HS-27A (cell line): ENCODE results near the gene ZNF486.
"Not testable (repeated sequence)": the region's sequence is repeated elsewhere in the genome, so short reads cannot be mapped to it uniquely, and the experiment has no call there.

Experiments
- DNase-seq: peaks from one replicate; pipeline ENCODE4 v3.0.0-alpha.2; 2012; ENCODE audit warnings: low read depth, missing footprints

The ZNF486 gene

DNA sequence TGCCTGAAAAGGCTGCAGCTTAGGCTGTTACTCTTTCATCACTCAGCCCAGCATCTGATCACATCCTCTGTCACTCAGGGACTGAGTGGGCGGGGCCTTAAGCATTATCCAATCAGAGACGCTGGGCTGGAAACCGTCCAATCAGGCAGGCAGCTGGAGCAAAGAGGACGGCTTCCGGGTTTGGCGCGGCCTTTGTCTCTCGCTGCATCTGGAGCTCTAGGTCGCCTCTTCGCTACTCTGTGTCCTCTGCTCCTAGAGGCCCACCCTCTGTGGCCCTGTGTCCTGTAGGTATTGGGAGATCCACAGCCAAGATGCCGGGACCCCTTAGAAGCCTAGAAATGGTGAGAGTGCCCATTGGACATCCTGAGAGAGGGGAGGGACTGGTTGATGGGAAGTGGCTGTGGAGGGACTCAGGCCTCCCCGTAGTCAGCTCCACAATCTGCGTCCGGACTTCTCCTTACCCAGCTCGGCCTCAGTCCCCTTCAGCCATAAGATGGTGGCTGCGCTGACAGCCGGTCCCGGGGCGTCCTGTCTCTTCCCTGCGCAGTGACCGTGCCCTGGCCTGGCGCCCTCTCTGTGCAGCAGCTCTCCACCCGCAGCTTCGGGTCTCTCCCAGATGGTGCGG, at the start of gene ZNF486:
Gene ZNF486 (plus strand): TSS at position 195 of the 625 bp plus-strand sequence. CDS start 117 bp downstream, at position 312.
- peak; percentile 23 for DNase-seq

DNA sequence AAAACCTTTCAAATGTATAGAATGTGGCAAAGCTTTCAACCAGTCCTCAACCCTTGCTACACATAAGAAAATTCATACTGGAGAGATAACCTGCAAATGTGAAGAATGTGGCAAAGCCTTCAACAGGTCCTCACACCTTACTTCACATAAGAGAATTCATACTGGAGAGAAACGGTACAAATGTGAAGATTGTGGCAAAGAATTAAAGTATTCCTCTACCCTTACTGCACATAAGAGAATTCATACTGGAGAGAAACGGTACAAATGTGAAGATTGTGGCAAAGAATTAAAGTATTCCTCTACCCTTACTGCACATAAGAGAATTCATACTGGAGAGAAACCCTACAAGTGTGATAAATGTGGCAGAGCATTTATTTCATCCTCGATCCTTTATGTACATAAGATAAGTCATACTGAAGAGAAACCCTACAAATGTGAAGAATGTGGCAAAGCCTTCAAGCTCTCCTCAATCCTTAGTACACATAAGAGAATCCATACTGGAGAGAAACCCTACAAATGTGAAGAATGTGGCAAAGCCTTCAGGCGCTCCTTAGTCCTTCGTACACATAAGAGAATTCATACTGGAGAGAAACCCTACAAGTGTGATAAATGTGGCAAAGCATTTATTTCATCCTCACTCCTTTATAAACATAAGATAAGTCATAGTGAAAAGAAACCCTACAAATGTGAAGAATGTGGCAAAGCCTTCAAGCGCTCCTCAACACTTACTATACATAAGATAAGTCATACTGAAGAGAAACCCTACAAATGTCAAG, 48.8 kb upstream of the ZNF486 start:
- DNase-seq = not testable (repeated sequence)

DNA sequence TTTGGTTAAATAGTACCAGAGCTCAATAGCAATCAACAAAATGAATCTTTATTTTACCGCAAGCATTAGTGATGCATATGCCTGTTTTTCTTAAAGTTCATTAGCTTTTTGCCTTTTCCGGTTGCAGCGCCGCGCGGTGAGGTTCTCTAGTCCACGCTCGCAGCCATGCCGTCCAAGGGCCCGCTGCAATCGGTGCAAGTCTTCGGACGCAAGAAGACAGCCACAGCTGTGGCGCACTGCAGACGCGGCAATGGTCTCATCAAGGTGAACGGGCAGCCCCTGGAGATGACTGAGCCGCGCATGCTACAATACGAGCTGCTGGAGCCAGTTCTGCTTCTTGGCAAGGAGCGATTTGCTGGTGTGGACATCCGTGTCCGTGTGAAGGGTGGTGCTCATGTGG, 42.1 kb upstream of the ZNF486 start:
- DNase-seq = no peak

- not testable (repeated sequence) for DNase-seq
These were observed 34.1 kb upstream of the ZNF486 start for GRCh38 chr19:20132933-20133332.

DNA sequence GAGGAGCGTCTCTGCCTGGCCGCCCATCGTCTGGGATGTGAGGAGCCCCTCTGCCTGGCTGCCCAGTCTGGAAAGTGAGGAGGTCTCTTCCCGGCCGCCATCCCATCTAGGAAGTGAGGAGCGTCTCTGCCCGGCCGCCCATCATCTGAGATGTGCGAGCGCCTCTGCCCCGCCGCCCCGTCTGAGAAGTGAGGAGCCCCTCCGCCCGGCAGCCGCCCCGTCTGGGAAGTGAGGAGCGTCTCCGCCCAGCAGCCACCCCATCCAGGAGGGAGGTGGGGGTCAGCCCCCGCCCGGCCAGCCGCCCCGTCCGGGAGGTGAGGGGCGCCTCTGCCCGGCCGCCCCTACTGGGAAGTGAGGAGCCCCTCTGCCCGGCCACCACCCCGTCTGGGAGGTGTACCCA, 29.3 kb upstream of the ZNF486 start:
- not testable (repeated sequence) for DNase-seq

DNA sequence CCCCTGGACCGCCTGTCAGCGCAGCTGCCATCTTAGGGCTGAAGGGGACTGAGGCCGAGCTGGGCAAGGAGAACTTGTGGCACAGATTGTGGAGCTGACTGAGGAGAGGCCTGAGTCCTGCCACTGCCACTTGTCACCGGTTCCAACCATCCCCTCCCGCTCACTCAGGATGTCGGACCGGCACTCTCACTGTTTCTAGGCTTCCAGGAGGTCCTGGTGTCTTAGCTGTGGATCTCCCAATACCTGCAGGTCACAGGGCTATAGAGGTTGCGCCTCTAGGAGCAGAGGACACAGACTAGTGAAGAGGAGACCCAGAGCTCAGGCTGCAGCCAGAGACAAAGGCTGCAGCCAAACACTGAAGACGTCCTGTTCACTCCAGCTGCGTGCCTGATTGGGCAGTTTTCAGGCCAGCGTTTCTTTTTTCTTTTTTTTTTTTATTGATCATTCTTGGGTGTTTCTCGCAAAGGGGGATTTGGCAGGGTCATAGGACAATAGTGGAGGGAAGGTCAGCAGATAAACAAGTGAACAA, 15.3 kb upstream of the ZNF486 start:
- no peak for DNase-seq

GRCh38 chr19:20152506-20152905, 14.5 kb upstream of the ZNF486 start:
- not testable (repeated sequence) for DNase-seq

DNA sequence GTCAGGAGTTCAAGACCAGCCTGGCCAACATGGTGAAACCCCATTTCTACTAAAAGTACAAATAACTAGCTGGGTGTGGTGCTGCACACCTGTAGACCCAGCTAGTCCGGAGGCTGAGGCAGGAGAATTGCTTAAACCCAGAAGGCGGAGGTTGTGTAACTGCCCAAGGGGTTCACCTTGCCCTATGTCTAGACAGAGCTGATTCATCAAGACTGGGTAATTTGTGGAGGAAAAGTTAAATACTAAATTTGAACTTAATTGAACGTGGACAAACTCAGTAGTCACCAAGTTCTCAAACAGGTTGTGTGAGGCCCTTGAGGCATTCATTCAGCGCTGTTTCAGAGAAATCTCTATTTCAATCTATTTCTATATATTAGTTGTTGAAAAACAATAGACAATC, 13.7 kb upstream of the ZNF486 start:
- no peak for DNase-seq

DNA sequence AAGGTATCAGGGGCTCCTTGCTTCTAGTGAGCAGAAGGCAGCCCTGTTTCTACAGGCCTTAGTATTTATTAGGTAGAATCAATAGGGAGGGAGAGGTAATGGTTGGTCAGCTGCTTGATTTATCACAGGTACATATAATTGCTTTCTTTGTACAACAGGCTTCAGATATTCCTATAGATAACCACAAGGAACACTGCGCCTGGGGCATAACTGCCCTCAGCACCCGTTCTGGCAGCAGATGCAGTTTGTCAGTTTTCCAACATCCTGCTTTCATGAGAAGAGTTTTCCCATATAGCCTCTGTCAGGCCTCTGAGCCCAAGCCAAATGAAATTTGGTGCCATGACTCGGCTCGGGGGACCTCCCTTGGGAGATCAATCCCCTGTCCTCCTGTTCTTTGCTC, 12.4 kb upstream of the ZNF486 start:
- no peak for DNase-seq

DNA sequence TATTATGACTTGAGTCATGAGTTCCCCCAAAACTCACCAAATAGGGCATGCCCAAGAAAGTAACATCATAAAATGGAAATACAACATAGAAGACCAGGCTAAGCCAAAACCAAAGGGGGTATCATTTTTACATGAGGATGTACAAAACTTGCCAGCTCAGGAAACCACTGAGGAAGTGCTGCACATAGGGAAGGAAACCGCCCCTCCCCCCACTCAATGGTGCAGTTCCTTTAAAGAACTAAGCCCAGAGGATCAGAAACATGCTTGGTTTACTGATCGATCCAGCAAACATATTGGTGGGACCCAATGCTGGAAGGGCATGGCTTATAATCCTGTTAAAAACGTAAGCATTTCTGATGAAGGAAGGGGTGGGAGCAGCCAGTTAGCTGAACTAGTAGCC, 4.2 kb upstream of the ZNF486 start:
- no peak for DNase-seq

GRCh38 chr19:20164456-20164855, 2.6 kb upstream of the ZNF486 start:
- DNase-seq = no peak

GRCh38 chr19:20165971-20166592, 932 bp upstream of the ZNF486 start:
- no peak for DNase-seq

DNA sequence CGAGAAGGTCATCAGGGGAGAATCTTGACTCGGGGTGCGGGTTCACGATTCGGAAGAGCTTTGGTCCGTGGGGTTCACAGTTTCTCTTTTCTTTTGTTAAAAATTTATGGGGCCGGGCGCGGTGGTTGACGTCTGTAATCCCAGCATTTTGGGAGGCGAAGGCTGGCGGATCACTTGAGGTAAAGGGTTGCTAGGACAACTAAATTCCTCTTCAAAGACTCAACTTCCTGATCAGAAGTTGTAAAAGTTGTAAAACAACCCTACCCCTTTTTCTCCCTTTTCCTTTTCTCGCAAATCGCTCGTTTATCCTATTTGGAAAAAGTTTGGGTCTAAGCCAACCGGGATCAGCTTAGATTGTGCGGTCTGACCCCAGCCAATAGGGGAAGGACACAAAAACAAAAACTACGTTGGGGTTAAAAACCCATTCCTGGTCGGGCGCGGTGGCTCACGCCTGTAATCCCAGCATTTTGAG, 673 bp downstream of the ZNF486 start:
- DNase-seq = no peak

DNA sequence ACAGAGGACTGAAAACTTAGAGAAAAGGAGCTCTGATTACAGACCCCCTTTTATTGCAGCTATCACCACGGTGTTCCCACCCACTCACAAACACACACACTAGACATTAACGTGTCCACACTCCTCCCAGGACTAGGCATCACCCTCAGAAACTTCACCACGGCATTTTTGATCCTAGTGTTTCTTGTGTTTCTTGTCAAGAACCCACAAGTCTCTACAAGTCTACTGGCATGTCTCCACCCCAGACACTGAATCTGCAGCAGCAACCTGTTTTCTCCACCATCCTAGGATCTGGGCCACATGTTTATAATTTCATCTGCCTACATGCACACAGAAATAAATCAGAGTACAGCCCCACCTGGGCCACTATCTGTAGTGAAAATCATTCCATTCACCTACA, 4.3 kb downstream of the ZNF486 start:
- no peak for DNase-seq

DNA sequence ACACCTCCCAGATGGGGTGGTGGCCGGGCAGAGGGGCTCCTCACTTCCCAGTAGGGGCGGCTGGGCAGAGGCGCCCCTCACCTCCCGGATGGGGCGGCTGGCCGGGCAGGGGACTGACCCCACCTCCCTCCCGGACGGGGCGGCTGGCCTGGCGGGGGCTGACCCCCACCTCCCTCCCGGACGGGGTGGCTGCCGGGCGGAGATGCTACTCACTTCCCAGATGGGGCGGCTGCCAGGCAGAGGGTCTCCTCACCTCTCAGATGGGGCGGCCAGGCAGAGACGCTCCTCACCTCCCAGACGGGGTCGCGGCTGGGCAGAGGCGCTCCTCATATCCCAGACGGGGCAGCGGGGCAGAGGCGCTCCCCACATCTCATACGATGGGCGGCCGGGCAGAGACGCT, 8.8 kb downstream of the ZNF486 start:
- not testable (repeated sequence) for DNase-seq

DNA sequence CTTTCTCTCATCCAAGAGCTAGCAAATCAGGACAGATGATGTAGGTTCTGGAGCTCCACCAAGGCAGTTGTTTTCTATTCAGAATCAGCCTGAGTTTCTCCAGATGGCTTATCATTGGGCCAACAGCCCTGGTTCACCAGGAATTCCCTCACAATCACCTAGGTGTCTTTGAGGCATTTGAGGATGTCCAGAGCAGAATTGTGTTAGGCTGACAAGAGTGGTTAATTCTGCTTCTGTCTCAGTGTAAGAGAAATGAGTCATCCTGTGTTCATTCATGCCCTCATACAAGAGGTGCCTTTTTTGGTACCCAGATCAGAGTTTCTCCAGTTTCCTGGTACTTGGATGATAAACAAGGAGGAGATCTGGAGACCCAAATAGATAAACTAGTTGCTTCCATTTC, 12.9 kb downstream of the ZNF486 start:
- not testable (repeated sequence) for DNase-seq

GRCh38 chr19:20182222-20182785, 15.3 kb downstream of the ZNF486 start:
- DNase-seq = no peak

- DNase-seq = no peak
These were observed 19.2 kb downstream of the ZNF486 start for GRCh38 chr19:20186174-20186573.

- no peak for DNase-seq
These were observed 30.7 kb downstream of the ZNF486 start for GRCh38 chr19:20197747-20198146.

DNA sequence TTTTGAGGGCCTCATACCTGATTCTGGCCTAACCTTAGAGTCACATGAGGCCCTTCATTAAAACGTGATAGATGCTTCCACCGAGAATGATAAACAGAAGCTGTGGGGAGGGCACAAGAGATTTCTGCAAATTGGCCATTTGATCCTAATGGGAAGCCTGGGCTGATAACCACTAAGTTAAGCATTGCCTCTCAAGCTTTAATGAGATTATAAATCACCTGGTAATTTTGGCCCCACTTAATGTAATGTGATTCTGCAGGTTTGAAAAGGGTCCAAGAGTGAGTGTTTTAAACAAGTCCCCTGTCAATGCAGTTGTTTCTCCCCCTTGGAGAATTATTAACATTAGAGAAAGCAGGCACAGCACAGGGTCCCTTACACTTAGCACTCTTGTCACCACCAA, 42.0 kb downstream of the ZNF486 start:
- DNase-seq = no peak

DNA sequence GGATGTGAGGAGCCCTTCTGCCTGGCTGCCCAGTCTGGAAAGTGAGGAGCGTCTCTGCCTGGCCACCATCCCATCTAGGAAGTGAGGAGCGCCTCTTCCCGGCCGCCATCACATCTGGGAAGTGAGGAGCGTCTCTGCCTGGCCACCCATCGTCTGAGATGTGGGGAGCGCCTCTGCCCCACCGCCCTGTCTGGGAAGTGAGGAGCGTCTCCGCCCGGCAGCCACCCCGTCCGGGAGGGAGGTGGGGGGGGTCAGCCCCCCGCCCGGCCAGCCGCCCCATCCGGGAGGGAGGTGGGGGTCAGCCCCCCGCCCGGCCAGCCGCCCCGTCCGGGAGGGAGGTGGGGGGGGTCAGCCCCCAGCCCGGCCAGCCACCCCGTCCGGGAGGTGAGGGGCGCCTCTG, 47.4 kb downstream of the ZNF486 start:
- DNase-seq = not testable (repeated sequence)

- DNase-seq = not testable (repeated sequence)
These were observed 54.6 kb downstream of the ZNF486 start for GRCh38 chr19:20221605-20222004.
